Stimulated activated CD8-positive, alpha-beta memory T cell treated with anti-CD3 and anti-CD28 coated beads, Interleukin-4, amount 100 ng/mL, for 4 hours (primary cell): ENCODE results near the gene MBOAT2.
"Not testable (repeated sequence)": the region's sequence is repeated elsewhere in the genome, so short reads cannot be mapped to it uniquely, and the experiment has no call there.

ENCODE experiments used
- DNase-seq, 2 donors: peaks; one replicate each; pipeline ENCODE4 v3.0.0-alpha.2; 2020; ENCODE audit warnings: low read depth in 2 of 2, low spot score in 1 of 2

MBOAT2 gene

DNA sequence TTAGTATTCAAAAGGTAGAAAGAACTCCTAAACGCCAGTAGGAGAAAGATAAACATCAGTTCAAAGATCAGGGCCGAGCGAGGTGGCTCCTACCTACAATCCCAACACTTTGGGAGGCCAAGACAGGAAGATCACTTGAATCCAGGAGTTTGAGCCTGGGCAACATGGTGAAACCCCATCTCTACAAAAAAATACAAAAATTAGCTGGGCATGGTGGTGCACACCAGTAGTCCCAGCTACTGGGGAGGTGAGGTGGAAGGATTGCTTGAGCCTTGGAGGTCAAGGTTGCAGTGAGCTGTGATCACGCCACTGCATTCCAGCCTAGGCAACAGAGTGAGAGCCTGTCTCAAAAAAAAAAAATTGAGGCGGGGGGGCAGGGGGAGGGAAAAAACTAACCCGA, 40.6 kb downstream of the MBOAT2 start:
- DNase-seq, result no peak

DNA sequence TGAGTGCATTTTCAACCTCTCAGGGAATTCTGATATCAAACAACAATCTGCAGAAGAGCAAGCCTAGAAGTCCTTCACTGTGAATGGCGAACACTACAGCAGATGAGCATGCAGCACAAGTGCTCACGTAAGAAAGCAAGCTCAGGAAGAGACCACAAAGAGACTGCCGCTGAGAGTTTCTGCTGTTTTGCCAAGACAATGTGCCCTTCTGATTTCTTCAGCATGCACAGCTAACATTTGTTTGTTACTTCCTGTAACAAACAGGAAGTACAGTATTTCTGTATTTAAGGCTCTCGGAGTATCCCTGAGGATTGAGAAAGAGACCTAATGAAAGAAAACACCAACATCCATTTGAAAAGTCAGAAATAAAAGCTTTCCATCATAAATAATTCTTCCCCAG, 45.9 kb downstream of the MBOAT2 start:
- no peak for DNase-seq

DNA sequence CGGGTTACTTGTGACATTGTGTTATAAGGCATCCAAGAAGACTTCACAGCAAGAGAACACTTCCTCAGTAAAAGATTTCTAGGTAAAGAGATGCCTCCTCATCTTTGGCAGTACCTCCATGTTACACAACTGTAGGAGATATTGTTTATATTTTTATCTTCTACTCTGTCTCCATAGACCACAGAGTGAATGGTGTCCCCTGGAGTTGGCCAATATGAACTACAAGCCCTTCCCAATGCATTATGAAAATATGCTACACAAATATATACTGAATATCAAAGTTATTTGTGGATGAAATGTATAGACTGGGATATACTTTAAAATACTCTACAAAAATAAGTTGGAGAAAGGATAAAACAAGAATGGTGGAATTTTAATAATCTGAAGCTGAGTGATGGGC, 46.7 kb downstream of the MBOAT2 start:
- DNase-seq, result no peak

DNA sequence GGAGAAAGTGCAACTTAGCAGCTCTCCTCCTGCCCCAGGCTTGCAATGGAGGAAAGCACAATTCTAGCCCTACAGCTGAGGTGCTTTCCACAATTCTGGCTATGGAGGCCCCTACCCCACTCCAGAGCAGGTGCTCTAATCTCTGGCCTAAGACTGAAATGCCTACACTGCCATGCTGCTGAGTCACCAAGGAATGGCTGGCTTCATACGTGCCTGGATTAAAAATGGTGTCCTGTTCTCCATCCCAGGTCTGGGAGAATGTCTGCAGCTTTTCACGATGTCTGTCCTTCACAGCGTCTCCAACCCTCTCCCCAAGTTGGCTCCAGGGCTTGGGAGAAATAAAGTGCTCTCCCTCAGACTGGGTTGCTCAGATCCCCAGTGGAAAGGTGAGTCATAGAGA, 48.5 kb downstream of the MBOAT2 start:
- DNase-seq, result no peak

DNA sequence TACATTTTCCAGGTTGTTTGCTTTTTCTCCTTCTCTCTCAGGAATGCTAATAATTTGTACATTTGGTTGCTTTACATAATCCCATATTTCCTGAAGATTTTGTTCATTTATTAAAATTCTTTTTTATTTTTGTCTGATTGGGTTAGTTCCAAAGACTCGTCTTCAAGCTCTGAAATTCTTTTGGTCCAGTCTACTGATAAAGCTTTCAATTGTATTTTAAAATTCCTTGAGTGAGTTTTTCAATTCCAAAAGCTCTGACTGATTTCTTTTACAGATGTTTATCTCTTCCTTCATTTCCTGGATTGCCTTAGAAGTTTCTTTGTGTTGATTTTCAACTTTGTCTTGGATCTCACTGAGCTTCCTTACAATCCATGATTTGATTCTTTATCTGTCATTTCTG, 50.0 kb downstream of the MBOAT2 start:
- no peak for DNase-seq

DNA sequence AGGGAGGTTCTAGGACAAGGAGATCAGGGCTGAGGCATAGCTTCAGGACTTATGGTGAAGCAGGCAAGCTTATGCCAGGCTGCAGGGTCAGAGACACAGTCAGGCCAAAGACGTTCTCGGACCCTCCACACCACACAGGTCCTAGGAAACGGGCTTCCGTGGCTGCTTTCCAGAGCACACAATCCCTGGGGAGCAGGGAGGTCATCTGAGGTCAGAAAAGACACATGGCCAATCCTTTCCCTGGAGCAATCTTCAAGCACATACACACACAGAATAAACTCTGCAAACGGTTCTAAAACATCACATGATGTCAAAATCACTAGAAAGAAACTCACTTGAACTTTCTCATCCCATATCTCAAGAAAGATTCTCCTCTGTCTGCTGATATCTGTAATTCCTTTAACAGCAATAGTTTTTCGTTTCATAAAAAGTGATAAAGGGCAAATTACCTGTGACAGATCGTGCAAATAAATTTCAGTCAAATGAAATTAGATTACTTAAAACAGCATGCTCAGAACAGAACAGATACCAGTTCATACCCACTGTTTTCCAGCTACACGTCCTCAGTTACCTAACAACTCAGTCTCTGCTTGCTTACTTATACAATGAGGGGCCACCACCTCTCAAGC, 63.9 kb downstream of the MBOAT2 start:
- no peak for DNase-seq

DNA sequence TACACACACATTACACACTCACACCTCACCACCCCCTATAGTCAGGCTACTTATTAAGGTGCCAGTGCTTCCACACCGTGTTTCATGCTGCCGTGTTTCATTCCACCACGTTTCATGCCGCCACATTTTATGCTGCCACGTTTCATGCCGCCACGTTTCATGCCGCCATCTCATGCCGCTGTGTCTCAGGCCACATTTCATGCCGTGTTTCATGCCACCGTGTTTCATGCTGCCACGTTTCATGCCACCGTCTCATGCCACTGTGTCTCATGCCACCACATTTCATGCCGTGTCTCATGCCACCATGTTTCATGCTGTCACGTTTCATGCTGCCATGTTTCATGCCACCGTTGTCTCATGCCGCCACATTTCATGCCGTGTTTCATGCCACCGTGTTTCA, 65.1 kb downstream of the MBOAT2 start:
- no peak for DNase-seq

DNA sequence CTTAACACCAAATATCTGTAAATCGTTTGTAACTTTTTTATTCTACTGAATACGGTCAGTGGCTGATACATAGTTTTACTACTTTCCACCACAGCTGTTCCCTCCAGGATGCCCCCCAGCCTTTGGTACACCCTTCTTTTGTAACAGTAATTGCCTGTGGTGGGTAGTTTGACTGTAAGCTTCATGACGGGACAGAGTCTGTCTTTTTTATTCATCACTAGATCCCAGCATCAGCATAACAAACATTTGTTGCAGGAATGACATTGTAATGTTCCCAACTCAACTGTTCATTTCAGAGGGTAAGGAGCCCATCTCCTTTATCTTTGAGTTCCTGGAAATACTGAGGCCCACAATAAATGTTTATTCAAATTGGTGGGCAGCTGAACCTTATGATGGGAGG, 67.5 kb downstream of the MBOAT2 start:
- no peak for DNase-seq

DNA sequence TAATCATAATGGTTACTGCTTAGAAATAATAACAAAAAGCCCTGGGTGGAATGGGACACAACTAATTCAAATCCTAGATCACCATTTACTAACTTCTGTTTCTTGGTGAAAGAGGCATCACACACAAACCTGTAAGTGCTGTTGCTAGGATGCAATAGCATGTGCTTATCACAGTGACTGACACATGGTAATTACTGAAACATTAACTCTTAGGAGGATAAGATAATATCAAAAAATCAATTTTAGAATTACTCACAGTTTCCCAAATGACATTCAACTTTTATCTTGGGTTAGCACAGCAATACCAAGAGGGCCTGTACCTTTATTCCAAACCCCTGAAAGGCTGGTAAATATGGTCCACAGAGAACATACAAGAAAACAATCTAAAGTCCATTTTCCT, 69.1 kb downstream of the MBOAT2 start:
- DNase-seq, result no peak

DNA sequence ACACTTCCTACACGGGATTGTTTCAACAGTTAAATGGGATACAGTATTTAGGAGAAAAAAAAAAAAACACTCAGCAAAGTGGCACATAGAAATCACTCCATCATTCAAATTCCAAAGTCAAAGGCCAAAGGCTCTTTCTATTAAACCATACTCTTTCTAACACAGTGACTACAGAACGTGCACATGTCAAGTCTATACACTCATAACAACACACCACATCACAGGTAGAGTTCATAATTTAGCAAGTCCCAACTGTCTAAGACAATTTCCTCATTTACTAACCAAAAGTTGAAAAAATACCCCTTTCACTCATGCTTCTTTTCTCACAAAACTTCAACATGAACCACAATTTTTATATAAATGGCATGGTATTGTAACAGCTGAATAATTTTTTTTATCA, 70.8 kb downstream of the MBOAT2 start:
- no peak for DNase-seq

DNA sequence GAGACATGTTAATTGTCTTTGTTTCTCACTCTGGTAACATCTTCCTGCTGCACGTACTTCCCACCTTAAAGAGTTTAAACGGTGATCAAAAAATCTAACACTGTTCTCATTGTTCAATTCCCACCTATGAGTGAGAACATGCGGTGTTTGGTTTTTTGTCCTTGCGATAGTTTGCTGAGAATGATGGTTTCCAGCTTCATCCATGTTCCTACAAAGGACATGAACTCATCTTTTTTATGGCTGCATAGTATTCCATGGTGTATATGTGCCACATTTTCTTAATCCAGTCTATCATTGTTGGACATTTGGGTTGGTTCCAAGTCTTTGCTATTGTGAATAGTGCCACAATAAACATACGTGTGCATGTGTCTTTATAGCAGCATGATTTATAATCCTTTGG, 73.3 kb downstream of the MBOAT2 start:
- not testable (repeated sequence) for DNase-seq

DNA sequence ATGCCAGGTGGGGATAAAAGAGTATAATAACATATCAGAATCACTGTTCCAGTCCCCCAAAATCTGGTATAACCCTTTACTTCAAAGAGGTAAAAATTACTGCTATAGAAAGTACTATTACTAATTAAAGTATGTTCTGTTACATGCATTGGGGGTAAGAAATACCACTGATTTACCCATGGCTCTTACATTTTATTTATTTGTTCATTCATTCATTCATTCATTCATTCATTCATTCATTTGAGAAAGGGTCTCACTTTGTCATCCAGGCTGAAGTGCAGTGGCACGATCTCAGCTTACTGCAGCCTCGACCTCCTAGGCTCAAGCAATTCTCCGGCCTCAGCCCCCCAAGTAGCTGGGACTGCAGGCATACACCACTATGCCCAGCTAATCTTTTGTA, 74.4 kb downstream of the MBOAT2 start:
- DNase-seq, result no peak

DNA sequence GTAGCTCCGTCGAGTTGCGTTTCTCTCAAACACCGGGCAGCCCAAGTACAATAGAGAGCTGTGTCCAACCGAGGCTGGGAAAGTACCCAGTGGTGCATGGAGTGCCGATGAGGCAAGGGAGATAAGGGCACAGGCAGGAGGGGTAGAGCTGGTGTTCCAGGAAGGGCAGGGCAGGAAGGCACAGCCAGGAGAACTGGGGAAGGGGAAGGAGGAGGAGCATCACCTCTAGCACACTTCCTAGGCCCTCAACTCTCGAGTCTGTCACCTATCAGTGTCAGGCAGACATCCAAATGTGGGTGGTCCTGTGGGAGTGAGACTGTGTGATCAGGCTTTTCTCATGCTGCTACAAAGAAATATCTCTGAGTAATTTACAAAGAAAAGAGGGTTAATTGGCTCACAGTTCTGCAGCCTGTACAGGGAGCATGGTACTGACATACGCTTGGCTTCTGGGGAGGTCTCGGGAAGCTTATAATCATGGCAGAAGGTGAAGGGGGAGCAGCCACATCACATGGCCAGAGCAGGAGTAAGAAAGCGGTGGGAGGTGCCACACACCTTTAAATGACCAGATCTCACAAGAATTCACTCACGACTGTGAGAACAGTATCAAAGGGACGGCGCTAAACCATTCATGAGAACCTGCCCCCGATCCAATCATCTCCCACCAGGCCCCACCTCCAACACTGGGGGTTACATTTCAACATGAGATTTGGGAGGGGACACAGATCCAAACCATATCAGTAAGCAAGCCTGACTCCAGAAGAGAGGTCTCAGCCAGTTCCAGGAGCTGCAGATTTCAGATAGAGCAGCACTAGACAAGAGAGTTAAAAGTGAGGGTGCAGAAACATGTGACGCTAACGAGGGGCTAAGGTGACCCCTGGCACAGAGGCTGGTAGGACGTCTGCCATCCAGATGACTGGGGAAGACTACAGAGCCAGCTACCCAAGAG, 75.7 kb downstream of the MBOAT2 start:
- DNase-seq, result no peak

DNA sequence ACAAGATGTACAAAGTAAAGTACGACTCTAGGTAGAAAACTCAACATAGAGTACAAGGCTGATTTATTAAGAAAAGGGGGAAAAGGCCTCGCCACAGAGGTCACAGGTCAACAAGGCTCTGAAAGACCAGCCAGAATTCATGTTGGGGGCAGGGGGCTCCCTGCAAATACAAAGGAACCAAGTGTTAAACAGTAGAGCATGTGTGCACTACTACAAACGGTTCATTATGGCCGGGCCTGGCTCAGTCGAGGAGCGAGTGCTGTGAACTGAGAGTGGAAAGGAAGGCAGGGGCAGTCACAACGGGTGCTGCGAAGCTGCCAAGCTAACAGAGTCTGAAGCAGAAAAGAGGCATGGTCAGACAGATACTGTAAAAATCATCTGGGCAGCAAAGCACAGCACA, 77.1 kb downstream of the MBOAT2 start:
- no peak for DNase-seq

DNA sequence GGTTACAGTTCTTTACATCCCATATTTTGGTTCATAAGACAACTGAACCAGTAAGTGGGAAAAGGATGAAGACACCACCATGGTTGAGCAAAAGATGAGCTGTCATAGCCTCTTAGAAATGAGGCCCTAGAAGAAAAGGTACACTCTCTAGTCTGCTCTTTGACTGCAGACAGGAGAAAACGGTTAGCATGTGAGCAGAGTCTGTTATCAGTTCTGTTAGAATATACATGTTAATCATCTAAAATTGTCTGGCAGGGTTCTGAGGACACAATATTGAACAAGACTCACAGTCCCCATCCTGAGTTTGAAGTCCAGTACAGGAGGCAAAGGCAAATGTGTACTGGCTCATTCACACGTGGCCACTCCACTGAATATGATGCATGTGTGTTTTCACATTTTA, 78.1 kb downstream of the MBOAT2 start:
- DNase-seq, result no peak

DNA sequence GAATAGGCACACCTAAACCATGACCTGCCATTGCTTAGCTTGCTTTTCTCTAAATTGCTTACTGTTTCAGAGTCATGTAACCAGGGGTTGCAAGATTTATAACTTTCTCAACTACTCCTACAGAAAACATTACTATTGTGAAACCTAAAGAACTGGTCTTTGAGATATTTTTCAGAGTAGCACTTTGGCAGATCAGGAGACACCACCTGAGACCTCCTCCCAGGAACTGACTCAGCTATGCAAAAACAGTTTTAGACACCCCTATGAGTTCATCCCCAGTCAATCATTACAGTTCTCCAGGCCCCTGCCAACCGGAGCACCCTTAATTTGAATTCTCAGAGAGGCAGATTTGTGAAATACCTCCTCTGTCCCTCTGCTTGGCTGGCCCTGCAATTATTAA, 80.3 kb downstream of the MBOAT2 start:
- no peak for DNase-seq

DNA sequence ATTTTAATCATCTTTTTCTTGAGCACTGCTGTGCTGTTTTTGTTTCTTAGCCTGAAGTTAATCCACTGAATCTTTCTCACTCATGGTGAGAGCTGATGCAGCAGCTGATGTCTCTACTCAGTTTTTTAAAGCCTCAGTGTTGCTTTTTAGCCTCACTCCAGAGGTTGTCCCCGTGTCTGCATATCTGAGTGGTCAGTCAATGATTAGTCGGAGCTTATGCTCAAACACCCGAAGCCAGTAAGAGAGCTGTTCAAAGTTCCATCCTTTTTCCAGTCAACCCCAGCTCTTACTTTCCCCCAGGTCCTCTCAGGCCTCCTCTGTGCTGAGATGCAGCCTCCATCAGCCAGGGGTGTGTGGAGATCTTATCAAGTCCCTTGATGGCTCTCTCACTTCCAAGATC, 81.1 kb downstream of the MBOAT2 start:
- DNase-seq, result no peak

DNA sequence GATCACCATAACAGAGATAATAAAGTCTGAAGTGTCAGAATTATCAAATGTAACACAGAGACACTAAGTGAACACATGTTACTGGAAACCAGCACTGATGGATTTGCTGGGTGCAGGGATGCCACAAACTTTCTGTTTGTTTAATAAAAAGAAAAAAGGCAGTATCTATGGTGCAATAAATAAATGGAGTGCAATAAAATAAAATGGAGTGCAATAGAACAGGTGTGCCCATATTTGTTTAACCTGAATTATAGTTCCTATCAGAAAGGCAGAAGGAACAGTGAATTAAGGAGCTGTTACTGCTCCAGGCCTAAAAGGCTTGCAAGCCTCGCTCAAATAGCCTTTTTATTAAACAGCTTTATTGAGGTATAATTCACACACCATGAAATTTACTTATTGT, 85.1 kb downstream of the MBOAT2 start:
- DNase-seq, result no peak

DNA sequence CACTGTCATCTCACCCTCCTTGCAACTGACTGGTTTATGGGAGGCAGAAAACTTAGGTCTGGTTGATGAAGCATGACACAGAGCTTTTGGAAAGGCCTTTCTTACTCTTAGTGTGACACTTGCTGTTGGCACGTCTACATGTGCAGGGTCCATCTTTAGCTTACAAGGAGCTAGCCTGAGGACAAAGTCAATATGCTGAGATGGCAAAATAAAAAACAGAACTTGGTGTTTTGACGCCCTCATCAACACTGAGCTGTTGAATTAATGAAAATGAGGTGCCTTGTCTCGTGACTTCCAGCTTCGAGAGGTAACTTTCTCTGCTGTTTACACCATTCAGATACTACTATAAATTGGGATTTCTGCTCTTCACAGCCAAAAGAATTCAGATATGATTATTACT, 87.5 kb downstream of the MBOAT2 start:
- no peak for DNase-seq

DNA sequence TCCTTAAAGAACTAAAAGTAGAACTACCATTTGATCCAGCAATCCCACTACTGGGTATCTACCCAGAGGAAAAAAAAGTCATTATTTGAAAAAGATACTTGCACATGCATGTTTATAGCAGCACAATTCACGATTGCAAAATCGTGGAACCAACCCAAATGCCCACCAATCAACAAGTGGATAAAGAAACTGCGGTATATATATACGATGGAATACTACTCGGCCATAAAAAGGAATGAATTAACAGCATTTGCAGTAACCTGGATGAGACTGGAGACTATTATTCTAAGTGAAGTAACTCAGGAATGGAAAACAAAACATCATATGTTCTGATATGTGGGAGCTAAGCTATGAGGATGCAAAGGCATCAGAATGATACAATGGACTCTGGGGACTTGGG, 89.7 kb downstream of the MBOAT2 start:
- not testable (repeated sequence) for DNase-seq

DNA sequence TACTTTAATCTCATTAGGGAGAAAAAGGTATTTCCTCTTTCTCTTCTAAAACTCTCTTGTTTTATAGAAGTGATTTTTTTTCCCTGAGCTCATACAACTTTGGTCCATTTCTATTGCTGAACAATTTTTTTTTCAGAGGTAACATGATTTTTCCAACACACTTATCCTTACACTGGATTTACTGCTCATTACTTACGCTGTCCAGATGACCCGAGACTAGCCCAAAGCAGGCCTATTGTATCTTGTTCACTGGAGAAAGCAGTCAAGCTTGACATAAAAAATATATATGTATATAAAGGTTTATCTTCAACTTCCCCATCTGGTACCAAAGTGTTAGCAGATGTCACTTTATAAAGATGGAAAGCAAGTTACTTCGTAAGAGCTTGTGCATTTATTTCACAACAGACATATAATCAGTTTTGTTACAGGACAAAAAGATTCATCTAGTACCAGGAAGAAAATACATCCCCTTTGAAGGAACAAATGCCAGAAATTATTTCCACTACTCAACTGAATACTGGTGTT, 95.7 kb downstream of the MBOAT2 start:
- DNase-seq, result no peak

DNA sequence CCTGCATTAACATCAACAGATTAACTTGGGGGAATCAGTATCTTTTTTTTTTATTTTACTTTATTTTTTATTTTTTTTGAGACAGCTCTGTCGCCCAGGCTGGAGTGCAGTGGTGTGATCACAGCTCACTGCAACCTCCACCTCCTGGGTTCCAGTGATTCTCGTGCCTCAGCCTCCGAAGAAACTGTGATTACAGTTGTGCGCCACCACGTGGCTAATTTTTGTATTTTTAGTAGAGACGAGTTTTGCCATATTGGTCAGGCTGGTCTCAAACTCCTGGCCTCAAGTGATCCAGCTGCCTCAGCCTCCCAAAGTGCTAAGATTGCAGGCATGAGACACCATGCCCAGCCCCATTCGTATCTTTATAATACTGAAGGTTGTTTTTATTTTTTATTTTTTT, 99.6 kb downstream of the MBOAT2 start:
- DNase-seq, result not testable (repeated sequence)
